DOHH2 (cell line): Measurements from ENCODE around the gene PCNX4.

ENCODE experiments used
- EZH2phosphoT487 ChIP-seq: fragments of 200-600 bp; sonication (generic); IDR thresholded peaks from 2 replicates; pipeline ENCODE4 v1.6.1; 2017; ENCODE audit warnings: borderline replicate concordance, mild to moderate bottlenecking, antibody characterized with exemption, low read length, moderate library complexity, mixed read lengths
- TF ChIP-seq, protein P1 (sequence below): fragments of 200-600 bp; sonication (generic); IDR thresholded peaks from one replicate; pipeline ENCODE4 v1.5.1; 2014; ENCODE audit warnings: antibody characterized with exemption, mild to moderate bottlenecking, low read depth, low read length; ENCODE audit not compliant: poor library complexity, severe bottlenecking

DNA sequence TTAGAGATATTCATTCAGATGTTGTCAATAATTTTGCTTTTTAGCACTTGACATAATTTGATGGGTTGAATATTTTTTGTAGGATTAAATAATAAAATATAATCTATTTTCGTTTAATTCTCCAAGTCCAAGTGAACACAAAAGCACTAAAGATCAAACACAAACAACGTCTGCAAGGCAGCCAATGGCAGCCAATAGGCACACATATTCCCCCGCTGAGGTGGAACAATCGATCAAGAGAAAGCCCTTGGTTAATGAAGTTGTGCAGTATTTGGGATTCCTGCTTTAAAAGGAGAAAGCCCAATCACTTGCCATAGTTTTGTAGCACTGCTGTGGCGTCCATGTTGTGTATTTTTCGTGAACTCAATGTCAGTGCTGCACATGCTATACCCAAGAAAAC lies 72.0 kb downstream of the PCNX4 start:
- TF ChIP-seq, protein P1, sequence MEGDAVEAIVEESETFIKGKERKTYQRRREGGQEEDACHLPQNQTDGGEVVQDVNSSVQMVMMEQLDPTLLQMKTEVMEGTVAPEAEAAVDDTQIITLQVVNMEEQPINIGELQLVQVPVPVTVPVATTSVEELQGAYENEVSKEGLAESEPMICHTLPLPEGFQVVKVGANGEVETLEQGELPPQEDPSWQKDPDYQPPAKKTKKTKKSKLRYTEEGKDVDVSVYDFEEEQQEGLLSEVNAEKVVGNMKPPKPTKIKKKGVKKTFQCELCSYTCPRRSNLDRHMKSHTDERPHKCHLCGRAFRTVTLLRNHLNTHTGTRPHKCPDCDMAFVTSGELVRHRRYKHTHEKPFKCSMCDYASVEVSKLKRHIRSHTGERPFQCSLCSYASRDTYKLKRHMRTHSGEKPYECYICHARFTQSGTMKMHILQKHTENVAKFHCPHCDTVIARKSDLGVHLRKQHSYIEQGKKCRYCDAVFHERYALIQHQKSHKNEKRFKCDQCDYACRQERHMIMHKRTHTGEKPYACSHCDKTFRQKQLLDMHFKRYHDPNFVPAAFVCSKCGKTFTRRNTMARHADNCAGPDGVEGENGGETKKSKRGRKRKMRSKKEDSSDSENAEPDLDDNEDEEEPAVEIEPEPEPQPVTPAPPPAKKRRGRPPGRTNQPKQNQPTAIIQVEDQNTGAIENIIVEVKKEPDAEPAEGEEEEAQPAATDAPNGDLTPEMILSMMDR = no peak
- no peak for TF ChIP-seq EZH2phosphoT487
